H1 (cell line): ENCODE measurements around the gene TMED8. TPM values are rescaled to one million over a fixed set of nuclear protein-coding genes. Genes with fewer than 3 reads are reported as not detected.

Experiments
- CTCF ChIA-PET: fragments of 300-600 bp; sonication (Branson Sonifier 250); formaldehyde crosslinking; loops from one replicate; lab custom pipeline; 2021; ENCODE audit not compliant: partially characterized antibody; lab: Charles Lee
- POLR2A ChIA-PET: fragments of 300-600 bp; sonication (Branson Sonifier 250); formaldehyde crosslinking; loops from one replicate; lab custom pipeline; 2021; ENCODE audit warnings: inconsistent platforms; ENCODE audit not compliant: partially characterized antibody; lab: Charles Lee
- DNase-seq, 2 experiments: peaks; one replicate each; pipeline versions ENCODE4 v3.0.0 to v3.0.0-alpha.2; 2010 to 2022; ENCODE audit warnings: low spot score in 2 of 2, low read depth in 1 of 2, mixed read lengths in 1 of 2
- FAIRE-seq: peaks from 2 replicates; lab custom pipeline; 2011; peaks lifted over from hg19 to GRCh38; lab: Jason Lieb, UNC
- H2AFZ ChIP-seq: 2 replicates; pipeline ENCODE4 v1.8.1; 2012; ENCODE audit warnings: low read length, inconsistent platforms
- H2AK5ac ChIP-seq: 2 replicates; pipeline ENCODE4 v1.6.1; 2013; ENCODE audit warnings: low read depth, low read length
- H2BK120ac ChIP-seq: replicated peaks from 2 replicates; pipeline ENCODE3; 2013; ENCODE audit warnings: low read depth, low read length, inconsistent platforms
- H2BK12ac ChIP-seq: 2 replicates; pipeline ENCODE4 v1.6.1; 2013; ENCODE audit warnings: low read depth, low read length
- H2BK15ac ChIP-seq: 2 replicates; pipeline ENCODE4 v1.6.1; 2013; ENCODE audit warnings: low read length
- H2BK20ac ChIP-seq: 2 replicates; pipeline ENCODE4 v1.6.1; 2013; ENCODE audit warnings: low read length
- H2BK5ac ChIP-seq: 2 replicates; pipeline ENCODE4 v1.6.1; 2013; ENCODE audit warnings: low read depth, low read length
- H3K14ac ChIP-seq: 2 replicates; pipeline ENCODE4 v1.6.1; 2013; ENCODE audit warnings: inconsistent platforms; ENCODE audit not compliant: insufficient read length
- H3K18ac ChIP-seq: 2 replicates; pipeline ENCODE4 v1.6.1; 2013; ENCODE audit warnings: low read length; ENCODE audit errors: extremely low read depth
- H3K23ac ChIP-seq: 2 replicates; pipeline ENCODE4 v1.6.1; 2013; ENCODE audit warnings: inconsistent platforms; ENCODE audit not compliant: insufficient read length
- H3K23me2 ChIP-seq: 2 replicates; pipeline ENCODE4 v1.6.1; 2013; ENCODE audit warnings: low read depth, low read length
- H3K27ac ChIP-seq: 2 replicates; pipeline ENCODE4 v1.6.1; 2011; ENCODE audit warnings: low read depth, low read length, inconsistent platforms
- H3K27me3 ChIP-seq, 4 experiments: replicated peaks in 1 of 4; 1 replicate in 1 of 4; 2 replicates in 3 of 4; pipeline versions ENCODE4 v1.6.1 to v1.8.1; 2011 to 2013; ENCODE audit warnings: low read length in 3 of 4, mild to moderate bottlenecking in 3 of 4, inconsistent platforms in 2 of 4, mixed read lengths in 2 of 4, moderate library complexity in 1 of 4; ENCODE audit not compliant: control insufficient read depth in 3 of 4, insufficient read depth in 3 of 4; ENCODE audit errors: extremely low read depth in 1 of 4
- H3K36me3 ChIP-seq, 4 experiments: 2 replicates each; pipeline versions ENCODE4 v1.6.1 to v1.8.1; 2011 to 2013; ENCODE audit warnings: mild to moderate bottlenecking in 4 of 4, low read length in 3 of 4, moderate library complexity in 2 of 4, control low read depth in 1 of 4, inconsistent platforms in 1 of 4; ENCODE audit not compliant: insufficient read depth in 4 of 4, control insufficient read depth in 2 of 4
- H3K4ac ChIP-seq: replicated peaks from 2 replicates; pipeline ENCODE3; 2013; ENCODE audit warnings: low read length, low read depth, mixed read lengths, inconsistent platforms; ENCODE audit not compliant: insufficient read length
- H3K4me1 ChIP-seq, 4 experiments: replicated peaks in 1 of 4; 1 replicate in 1 of 4; 2 replicates in 3 of 4; pipeline versions ENCODE4 v1.6.1 to v1.8.1; 2011 to 2013; ENCODE audit warnings: low read length in 3 of 4, inconsistent platforms in 2 of 4, mixed read lengths in 1 of 4; ENCODE audit not compliant: insufficient read depth in 4 of 4, control insufficient read depth in 3 of 4
- H3K4me2 ChIP-seq, 2 experiments: 2 replicates each; pipeline versions ENCODE4 v1.6.1 to v1.8.1; 2011 to 2013; ENCODE audit warnings: low read depth in 2 of 2, low read length in 2 of 2, control low read depth in 1 of 2, inconsistent platforms in 1 of 2, mild to moderate bottlenecking in 1 of 2; ENCODE audit not compliant: insufficient read depth in 1 of 2
- H3K4me3 ChIP-seq, 4 experiments: fragments of 200-600, 300-600 bp in 1 of 4; sonication (generic), shearing (Covaris generic), sonication (Bioruptor Twin) in 1 of 4; 2 replicates each; pipeline versions ENCODE4 v1.5.1 to v1.8.1; 2011 to 2016; ENCODE audit warnings: low read length in 4 of 4, low read depth in 3 of 4, control low read depth in 2 of 4, inconsistent platforms in 2 of 4, mild to moderate bottlenecking in 2 of 4, mixed read lengths in 1 of 4, moderate library complexity in 1 of 4; ENCODE audit not compliant: insufficient read depth in 2 of 4; ENCODE audit errors: extremely low read depth in 1 of 4
- H3K56ac ChIP-seq: replicated peaks from 2 replicates; pipeline ENCODE3; 2013; ENCODE audit warnings: low read depth, mild to moderate bottlenecking, mixed read lengths, low read length, inconsistent platforms; ENCODE audit not compliant: insufficient read length
- H3K79me1 ChIP-seq: 2 replicates; pipeline ENCODE4 v1.6.1; 2013; ENCODE audit warnings: low read depth, low read length, control low read depth
- H3K79me2 ChIP-seq, 2 experiments: 2 replicates each; pipeline versions ENCODE4 v1.6.1 to v1.8.1; 2012 to 2013; ENCODE audit warnings: low read length in 2 of 2, mild to moderate bottlenecking in 2 of 2, inconsistent platforms in 1 of 2; ENCODE audit not compliant: insufficient read depth in 2 of 2, control insufficient read depth in 1 of 2
- H3K9ac ChIP-seq, 4 experiments: replicated peaks in 1 of 4; 1 replicate in 1 of 4; 2 replicates in 3 of 4; pipeline versions ENCODE4 v1.6.1 to v1.8.1; 2011 to 2013; ENCODE audit warnings: low read depth in 3 of 4, low read length in 3 of 4, control low read depth in 2 of 4, mild to moderate bottlenecking in 2 of 4, moderate library complexity in 2 of 4, inconsistent platforms in 1 of 4; ENCODE audit errors: extremely low read depth in 1 of 4
- H3K9me3 ChIP-seq, 2 experiments: 2 replicates each; pipeline versions ENCODE4 v1.6.1 to v1.8.1; 2012 to 2013; ENCODE audit warnings: mild to moderate bottlenecking in 2 of 2, moderate library complexity in 2 of 2, control low read depth in 1 of 2, inconsistent platforms in 1 of 2, low read depth in 1 of 2, low read length in 1 of 2, mixed read lengths in 1 of 2; ENCODE audit not compliant: insufficient read depth in 2 of 2
- H4K20me1 ChIP-seq, 2 experiments: replicated peaks in 1 of 2; 2 replicates each; pipeline versions ENCODE3 to v1.8.1; 2011 to 2013; ENCODE audit warnings: inconsistent platforms in 2 of 2, low read length in 2 of 2, mild to moderate bottlenecking in 1 of 2; ENCODE audit not compliant: insufficient read depth in 2 of 2, control insufficient read depth in 1 of 2
- H4K5ac ChIP-seq: 2 replicates; pipeline ENCODE4 v1.6.1; 2013; ENCODE audit warnings: low read length, low read depth, mixed read lengths, inconsistent platforms; ENCODE audit not compliant: insufficient read length
- H4K8ac ChIP-seq: 2 replicates; pipeline ENCODE4 v1.8.0; 2013; ENCODE audit warnings: mild to moderate bottlenecking, moderate library complexity, low read length, inconsistent platforms; ENCODE audit not compliant: insufficient read depth; ENCODE audit errors: extremely low read depth
- H4K91ac ChIP-seq: replicated peaks from 2 replicates; pipeline ENCODE3; 2013; ENCODE audit warnings: low read length, mixed read lengths, inconsistent platforms; ENCODE audit not compliant: insufficient read length
- HDAC6 ChIP-seq: IDR thresholded peaks from one replicate; pipeline ENCODE4 v1.7.1; 2012; ENCODE audit warnings: low read depth, mild to moderate bottlenecking, inconsistent platforms, low read length, moderate library complexity
- MAFK ChIP-seq: IDR thresholded peaks from 2 replicates; pipeline ENCODE4 v1.6.1; 2012; ENCODE audit warnings: low read depth, mild to moderate bottlenecking, improper control_type of control experiment, low read length
- SIN3A ChIP-seq, 2 experiments: IDR thresholded peaks in 1 of 2; conservative IDR thresholded peaks in 1 of 2; 2 replicates each; pipeline ENCODE4 v1.6.1; 2011 to 2012; ENCODE audit warnings: low read length in 2 of 2, improper control_type of control experiment in 1 of 2, low read depth in 1 of 2, mild to moderate bottlenecking in 1 of 2
- TEAD4 ChIP-seq: IDR thresholded peaks from 2 replicates; pipeline ENCODE4 v1.6.1; 2012; ENCODE audit warnings: low read depth, low read length, inconsistent platforms, mixed read lengths
- WGBS, 2 experiments: shearing (Covaris generic) in 1 of 2; methylation state at CpG; one replicate each; pipeline versions ENCODE4 v1.1.6 to v1.1.7; 2013 to 2015; ENCODE audit warnings: low lambda C conversion rate in 2 of 2, mixed read lengths in 2 of 2, inconsistent platforms in 1 of 2, low coverage in 1 of 2, missing lambda C conversion rate in 1 of 2; ENCODE audit not compliant: insufficient replicate concordance in 2 of 2, insufficient coverage in 1 of 2, insufficient read length in 1 of 2; ENCODE audit errors: extremely low coverage in 1 of 2, missing lambda C conversion rate in 1 of 2; 5-methylcytosine and 5-hydroxymethylcytosine counted together
- polyA plus RNA-seq, 7 experiments: library from polyadenylated mRNA; depleted of rRNA in 3 of 7; stranded (reverse) in 5 of 7; unstranded in 2 of 7; fragments of >200 nt in 5 of 7; fragments of 200-250 nt in 2 of 7; gene quantifications; 1 replicate in 5 of 7; 2 replicates in 1 of 7; 4 replicates in 1 of 7; pipeline versions ENCODE4 v1.2.1 to v1.2.3, GENCODE V29; 2011 to 2013; ENCODE audit warnings: missing spikeins in 2 of 7, mixed read lengths in 2 of 7
- total RNA-seq: library from RNA; stranded (reverse); fragmentation: NEBNext Ultra II Directional; extraction: Animal tissue kit (Norgen Biotek cat#: 25700); gene quantifications from 2 replicates; pipeline ENCODE4 v1.2.1, GENCODE V29; 2021

The TMED8 gene
- total and polyA plus RNA-seq, 2 of the 8 experiments (the other 6 are each of a cell fraction or from before 2014, with no cell fraction given), result 5.5 to 13.4 TPM

DNA sequence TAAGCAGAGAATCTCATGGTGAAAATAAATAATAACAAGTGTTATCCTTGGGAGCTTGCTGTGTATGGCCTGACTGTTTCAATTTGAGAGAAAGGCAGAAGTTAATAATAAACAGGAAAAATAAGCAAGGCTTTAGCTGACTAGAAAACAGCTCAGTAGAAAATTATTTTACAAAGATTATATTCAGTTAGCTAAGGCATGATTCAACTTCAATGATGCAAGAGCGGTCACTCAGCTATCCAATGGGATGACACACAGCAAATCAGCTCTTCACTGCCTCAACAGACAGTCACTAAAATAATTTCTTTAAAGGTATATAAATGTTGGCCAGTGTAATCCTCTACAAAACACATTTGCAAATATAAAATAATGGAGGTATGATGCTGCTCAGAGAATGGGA, 37.5 kb downstream of the TMED8 start:
- Histone ChIP-seq H3K79me1 (no peaks in the 10 kb centered on the region), H4K8ac (no peak overlapping the region), H2BK15ac (no peak overlapping the region), H2BK12ac (no peak overlapping the region), H4K20me1 (no peaks in the 10 kb centered on the region), H3K18ac (peak overlapping the region; percentile 81), H3K23ac (no peak overlapping the region), H3K23me2 (no peaks in the 10 kb centered on the region; the same call in 1 of the 2 replicates), H2BK120ac (no peak overlapping the region), H3K4me3 (no peak overlapping the region), H2AFZ (no peak overlapping the region), H2BK20ac (0 out of 2 replicates have a peak overlapping the region, but pooled peaks have one; percentile 24), H3K9ac (no peak overlapping the region), H3K4ac (peak overlapping the region; percentile 23), H3K9me3 (0 out of 4 replicates have a peak, but pooled peaks cover 0 to 2% of the 10 kb centered on the region in 2 experiments), H3K36me3 (peaks cover 0 to 14% (median 0%) of the 10 kb centered on the region in 4 experiments; a peak in 2 of 8 replicates), H3K14ac (no peak overlapping the region), H4K5ac (no peak overlapping the region), H4K91ac (peak overlapping the region; percentile 61), H2AK5ac (no peak overlapping the region; the same call in 1 of the 2 replicates), H3K27me3 (no peaks in the 10 kb centered on the region), H3K27ac (no peak overlapping the region), H3K79me2 (no peaks in the 10 kb centered on the region), H3K4me2 (no peak overlapping the region), H3K56ac (no peak overlapping the region), H3K4me1 (peaks cover 5 to 19% (median 10%) of the 10 kb centered on the region in 4 experiments), H2BK5ac (no peak overlapping the region)
- TF ChIP-seq TEAD4, result no peak
- TF ChIP-seq SIN3A (conservative IDR thresholded peaks at IDR 0.05 in 1 of 2, IDR thresholded peaks at IDR 0.05 in 1 of 2; ENCODE audit: low read depth in 1 of 2, low read length in 2 of 2), result no peak
- no peak for TF ChIP-seq MAFK
- no peak for TF ChIP-seq HDAC6
- CTCF ChIA-PET, result interaction anchor here (0.9 to 3.1 kb wide), 5 partner anchors 9 to 24 kb away, joined by 3 to 15 read pairs (median 4); no protein-coding TSS in a partner anchor
- POLR2A ChIA-PET, result interaction anchor here (2.5 kb wide), 1 partner anchor 18 kb away, joined by 12 read pairs; the partner anchor contains the start of genes GSTZ1 and POMT2
- 83% methylated on average over 1 of the region's 1 CpG; no CpG with 5 or more reads in 1 of the 2 experiments for WGBS, 2 experiments
- DNase-seq, result no peak
- no peak for FAIRE-seq
